Stomach (tissue), 4 donors: ENCODE data around the gene GDI2.

ENCODE experiments used
- EP300 ChIP-seq: sonication (generic); formaldehyde crosslinking; IDR thresholded peaks from one replicate; pipeline ENCODE4 v1.6.1; 2017; ENCODE audit warnings: antibody characterized with exemption
- POLR2A ChIP-seq, 4 donors: fragments of 450-650 bp; IDR thresholded peaks; one replicate each; pipeline ENCODE4 v1.6.1; 2016; ENCODE audit warnings: antibody characterized with exemption in 4 of 4, control low read depth in 2 of 4, mild to moderate bottlenecking in 1 of 4, moderate library complexity in 1 of 4
- POLR2AphosphoS5 ChIP-seq, 3 donors: sonication (generic); formaldehyde crosslinking; IDR thresholded peaks; one replicate each; pipeline ENCODE4 v1.6.1; 2016; ENCODE audit warnings: antibody characterized with exemption in 3 of 3
- TF ChIP-seq, protein P1 (sequence below), 7 experiments: fragments of 450-650 bp in 4 of 7; fragments of 200-600 bp in 3 of 7; sonication (generic) in 3 of 7; IDR thresholded peaks; one replicate each; pipeline ENCODE4 v1.5.1; 2016 to 2019; ENCODE audit warnings: antibody characterized with exemption in 7 of 7, control low read depth in 2 of 7, mild to moderate bottlenecking in 1 of 7

DNA sequence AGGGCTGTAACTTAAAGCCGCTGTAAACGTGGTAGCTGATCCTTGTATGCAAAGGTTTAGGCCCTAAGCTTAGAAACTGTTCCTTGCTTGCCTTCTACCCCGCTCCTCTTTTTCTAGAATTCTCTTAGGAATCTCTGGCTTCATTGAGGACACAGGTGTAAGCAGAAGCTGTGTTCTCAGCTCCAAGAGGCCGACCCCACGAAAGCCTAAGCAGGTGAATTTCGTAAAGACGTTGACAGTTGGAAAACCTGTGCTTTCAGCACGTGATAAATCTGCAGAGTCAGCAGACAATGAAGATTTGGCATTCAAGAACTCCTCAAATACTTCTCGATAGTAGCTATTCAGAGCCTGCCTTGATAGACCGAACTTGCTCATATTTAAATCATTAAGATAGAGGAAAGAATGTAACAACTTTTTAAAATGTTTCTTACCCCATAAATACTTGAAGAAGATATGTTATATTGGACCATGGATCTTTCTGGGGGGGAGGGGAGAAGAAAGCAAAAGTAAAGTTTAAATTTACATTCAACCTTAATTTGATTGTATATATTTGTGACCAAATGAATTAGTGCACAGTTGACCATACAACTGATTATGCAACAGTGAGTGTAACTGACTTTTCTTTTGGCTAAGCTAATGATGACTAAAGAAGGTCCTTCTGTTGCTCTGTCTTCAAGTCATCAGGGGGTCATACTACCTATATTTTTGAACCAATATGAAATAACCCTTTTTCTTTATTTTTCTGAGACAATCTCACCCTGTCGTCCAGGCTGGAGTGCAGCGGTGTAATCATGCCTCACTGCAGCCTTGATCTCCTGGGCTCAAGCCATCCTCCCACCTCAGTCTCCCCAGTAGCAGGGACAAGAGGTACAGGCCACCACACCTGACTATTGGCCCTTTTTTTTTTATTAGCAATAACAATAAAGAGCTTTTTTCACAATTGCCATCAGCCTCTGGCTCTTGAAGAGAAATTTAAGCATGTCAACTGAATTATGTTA lies 1.2 kb upstream of the GDI2 start:
- TF ChIP-seq, protein P1, sequence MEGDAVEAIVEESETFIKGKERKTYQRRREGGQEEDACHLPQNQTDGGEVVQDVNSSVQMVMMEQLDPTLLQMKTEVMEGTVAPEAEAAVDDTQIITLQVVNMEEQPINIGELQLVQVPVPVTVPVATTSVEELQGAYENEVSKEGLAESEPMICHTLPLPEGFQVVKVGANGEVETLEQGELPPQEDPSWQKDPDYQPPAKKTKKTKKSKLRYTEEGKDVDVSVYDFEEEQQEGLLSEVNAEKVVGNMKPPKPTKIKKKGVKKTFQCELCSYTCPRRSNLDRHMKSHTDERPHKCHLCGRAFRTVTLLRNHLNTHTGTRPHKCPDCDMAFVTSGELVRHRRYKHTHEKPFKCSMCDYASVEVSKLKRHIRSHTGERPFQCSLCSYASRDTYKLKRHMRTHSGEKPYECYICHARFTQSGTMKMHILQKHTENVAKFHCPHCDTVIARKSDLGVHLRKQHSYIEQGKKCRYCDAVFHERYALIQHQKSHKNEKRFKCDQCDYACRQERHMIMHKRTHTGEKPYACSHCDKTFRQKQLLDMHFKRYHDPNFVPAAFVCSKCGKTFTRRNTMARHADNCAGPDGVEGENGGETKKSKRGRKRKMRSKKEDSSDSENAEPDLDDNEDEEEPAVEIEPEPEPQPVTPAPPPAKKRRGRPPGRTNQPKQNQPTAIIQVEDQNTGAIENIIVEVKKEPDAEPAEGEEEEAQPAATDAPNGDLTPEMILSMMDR (IDR thresholded peaks at IDR 0.05) = no peak
- TF ChIP-seq POLR2A (IDR thresholded peaks at IDR 0.05) (no peak), EP300 (no peak), POLR2AphosphoS5 (IDR thresholded peaks at IDR 0.05) (no peak)
